GM10266 (cell line): ENCODE data around the gene HDAC4.

ENCODE experiments used
- DNase-seq: peaks from one replicate; pipeline ENCODE4 v3.0.0; 2012; ENCODE audit errors: extremely low spot score
- CTCF ChIP-seq: IDR thresholded peaks from 2 replicates; pipeline ENCODE4 v1.5.1; 2012; ENCODE audit warnings: mild to moderate bottlenecking, low read depth; ENCODE audit not compliant: control insufficient read depth, insufficient read depth; ENCODE audit errors: missing control alignments

The HDAC4 gene

GRCh38 chr2:239306274-239307220 is 94.3 kb downstream of the HDAC4 start:
- DNase-seq, result no peak
- no peak for TF ChIP-seq CTCF

GRCh38 chr2:239305771-239306170 is 95.0 kb downstream of the HDAC4 start:
- DNase-seq, result no peak
- no peak for TF ChIP-seq CTCF

- TF ChIP-seq CTCF, result no peak
- DNase-seq, result no peak
Observed at GRCh38 chr2:239305222-239305575, 95.6 kb downstream of the HDAC4 start.

- TF ChIP-seq CTCF, result no peak
- DNase-seq, result no peak
Observed at GRCh38 chr2:239304533-239305221, 96.1 kb downstream of the HDAC4 start.

- TF ChIP-seq CTCF, result no peak
- peak; percentile 56 for DNase-seq
Observed at GRCh38 chr2:239303711-239304532, 96.9 kb downstream of the HDAC4 start.

GRCh38 chr2:239302808-239303557 is 97.8 kb downstream of the HDAC4 start:
- no peak for DNase-seq
- no peak for TF ChIP-seq CTCF
